GM12892 (cell line): ENCODE measurements around the gene ONECUT1.

Source experiments
- POLR2A ChIP-seq: IDR thresholded peaks from 2 replicates; pipeline ENCODE4 v1.6.1; 2011; ENCODE audit warnings: low read depth, low read length, control low read depth
- POLR2AphosphoS5 ChIP-seq: IDR thresholded peaks from 2 replicates; pipeline ENCODE4 v1.6.1; 2011; ENCODE audit warnings: low read depth, low read length, control low read depth
- TAF1 ChIP-seq: IDR thresholded peaks from 2 replicates; pipeline ENCODE4 v1.6.1; 2011; ENCODE audit warnings: low read depth, mild to moderate bottlenecking, control low read depth, low read length, borderline replicate concordance

- TF ChIP-seq POLR2A, result no peak
- no peak for TF ChIP-seq POLR2AphosphoS5
- no peak for TF ChIP-seq TAF1
Measured at GRCh38 chr15:52806284-52806655, 16.1 kb upstream of the ONECUT1 start.
